Measurements from ENCODE around the gene METTL22.

- TF ChIP-seq, protein P1, sequence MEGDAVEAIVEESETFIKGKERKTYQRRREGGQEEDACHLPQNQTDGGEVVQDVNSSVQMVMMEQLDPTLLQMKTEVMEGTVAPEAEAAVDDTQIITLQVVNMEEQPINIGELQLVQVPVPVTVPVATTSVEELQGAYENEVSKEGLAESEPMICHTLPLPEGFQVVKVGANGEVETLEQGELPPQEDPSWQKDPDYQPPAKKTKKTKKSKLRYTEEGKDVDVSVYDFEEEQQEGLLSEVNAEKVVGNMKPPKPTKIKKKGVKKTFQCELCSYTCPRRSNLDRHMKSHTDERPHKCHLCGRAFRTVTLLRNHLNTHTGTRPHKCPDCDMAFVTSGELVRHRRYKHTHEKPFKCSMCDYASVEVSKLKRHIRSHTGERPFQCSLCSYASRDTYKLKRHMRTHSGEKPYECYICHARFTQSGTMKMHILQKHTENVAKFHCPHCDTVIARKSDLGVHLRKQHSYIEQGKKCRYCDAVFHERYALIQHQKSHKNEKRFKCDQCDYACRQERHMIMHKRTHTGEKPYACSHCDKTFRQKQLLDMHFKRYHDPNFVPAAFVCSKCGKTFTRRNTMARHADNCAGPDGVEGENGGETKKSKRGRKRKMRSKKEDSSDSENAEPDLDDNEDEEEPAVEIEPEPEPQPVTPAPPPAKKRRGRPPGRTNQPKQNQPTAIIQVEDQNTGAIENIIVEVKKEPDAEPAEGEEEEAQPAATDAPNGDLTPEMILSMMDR (IDR thresholded peaks at IDR 0.05) = no peak
- TF ChIP-seq USF2 (IDR thresholded peaks at IDR 0.05; ENCODE audit: borderline replicate concordance, low read depth, low read length) (no peak), NRF1 (IDR thresholded peaks at IDR 0.05; ENCODE audit: low read depth, low read length) (no peak), POLR2AphosphoS5 (IDR thresholded peaks at IDR 0.05; ENCODE audit: low read depth, low read length) (no peak)
Measured at GRCh38 chr16:8673611-8674412, 52.3 kb downstream of the METTL22 start.
